NCI-H1436 (cell line): ENCODE measurements around the gene PBXIP1.

Source experiments
- DNase-seq: peaks from one replicate; lab custom pipeline; 2025; lab: John Stamatoyannopoulos, UW

The PBXIP1 gene

DNA sequence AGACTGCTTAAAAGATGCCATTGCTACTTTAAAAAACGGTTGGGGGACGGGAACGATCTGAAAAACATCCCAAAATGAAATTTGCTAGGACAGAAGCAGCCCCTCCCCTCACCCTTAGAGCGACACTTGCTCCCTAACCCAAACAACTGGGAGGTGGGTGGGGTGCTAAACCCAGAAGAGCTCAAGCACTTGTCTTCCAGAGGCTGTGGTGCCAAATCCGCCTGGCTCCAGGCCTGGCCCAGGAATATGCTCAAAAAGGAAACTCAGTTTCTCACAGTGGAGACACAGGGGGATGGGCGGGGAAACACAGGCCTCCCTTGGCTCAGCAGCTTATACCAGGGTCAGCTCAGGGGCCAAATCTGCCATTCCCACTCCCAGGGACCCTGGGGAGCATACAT is 644 bp upstream of the PBXIP1 start:
- DNase-seq: no peak

- DNase-seq: peak; percentile 58
These were observed 721 bp downstream of the PBXIP1 start for GRCh38 chr1:154955039-154955717.

DNA sequence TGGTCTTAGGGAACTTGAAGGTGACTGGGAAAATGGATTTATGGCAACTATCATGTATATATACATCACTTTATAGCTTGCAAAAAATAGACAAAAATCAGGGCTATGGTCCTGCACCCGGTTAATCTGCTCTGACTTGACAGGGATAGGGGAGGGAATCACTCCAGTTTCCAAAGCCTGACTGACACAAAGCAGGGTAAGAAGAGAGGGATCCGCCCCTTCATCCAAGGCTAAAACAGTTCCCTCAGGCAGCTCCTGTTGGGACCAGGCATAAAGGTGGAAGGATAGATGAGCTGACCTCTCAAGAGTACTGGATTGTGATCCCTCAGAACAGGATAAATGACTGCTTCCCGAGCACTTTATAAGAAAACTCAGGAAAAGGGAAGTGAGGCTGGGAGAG is 1.4 kb downstream of the PBXIP1 start:
- no peak for DNase-seq

- DNase-seq: no peak
These were observed 2.3 kb downstream of the PBXIP1 start for GRCh38 chr1:154953611-154954038.

DNA sequence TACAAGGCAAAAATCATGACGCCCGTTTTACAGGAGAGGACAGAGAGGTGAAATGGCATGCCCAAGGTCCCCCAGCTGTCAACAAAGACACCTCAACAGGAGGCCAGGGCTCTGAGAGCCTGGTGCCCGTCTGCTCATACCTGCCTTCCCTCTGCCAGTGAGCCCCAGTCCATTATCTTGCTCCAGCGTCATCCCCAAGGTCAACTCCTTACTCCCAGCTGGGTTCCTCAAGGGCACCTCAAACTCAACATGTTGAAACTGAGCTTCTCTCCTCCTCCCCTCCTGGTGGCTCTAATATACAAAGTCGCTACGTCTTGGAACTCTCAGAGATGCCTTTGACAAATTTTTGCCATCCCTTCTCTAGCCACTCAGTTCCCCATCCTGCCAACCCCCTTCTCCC is 3.2 kb downstream of the PBXIP1 start:
- DNase-seq: no peak

GRCh38 chr1:154951901-154952657 is 3.8 kb downstream of the PBXIP1 start:
- DNase-seq: no peak

- no peak for DNase-seq
These were observed 7.8 kb downstream of the PBXIP1 start for GRCh38 chr1:154948079-154948478.

GRCh38 chr1:154945962-154946850 is 9.7 kb downstream of the PBXIP1 start:
- DNase-seq: no peak

GRCh38 chr1:154945160-154945961 is 10.5 kb downstream of the PBXIP1 start:
- no peak for DNase-seq

GRCh38 chr1:154944401-154945159 is 11.3 kb downstream of the PBXIP1 start:
- no peak for DNase-seq

- DNase-seq: peak; percentile 46
These were observed 12.1 kb downstream of the PBXIP1 start for GRCh38 chr1:154943649-154944400.

DNA sequence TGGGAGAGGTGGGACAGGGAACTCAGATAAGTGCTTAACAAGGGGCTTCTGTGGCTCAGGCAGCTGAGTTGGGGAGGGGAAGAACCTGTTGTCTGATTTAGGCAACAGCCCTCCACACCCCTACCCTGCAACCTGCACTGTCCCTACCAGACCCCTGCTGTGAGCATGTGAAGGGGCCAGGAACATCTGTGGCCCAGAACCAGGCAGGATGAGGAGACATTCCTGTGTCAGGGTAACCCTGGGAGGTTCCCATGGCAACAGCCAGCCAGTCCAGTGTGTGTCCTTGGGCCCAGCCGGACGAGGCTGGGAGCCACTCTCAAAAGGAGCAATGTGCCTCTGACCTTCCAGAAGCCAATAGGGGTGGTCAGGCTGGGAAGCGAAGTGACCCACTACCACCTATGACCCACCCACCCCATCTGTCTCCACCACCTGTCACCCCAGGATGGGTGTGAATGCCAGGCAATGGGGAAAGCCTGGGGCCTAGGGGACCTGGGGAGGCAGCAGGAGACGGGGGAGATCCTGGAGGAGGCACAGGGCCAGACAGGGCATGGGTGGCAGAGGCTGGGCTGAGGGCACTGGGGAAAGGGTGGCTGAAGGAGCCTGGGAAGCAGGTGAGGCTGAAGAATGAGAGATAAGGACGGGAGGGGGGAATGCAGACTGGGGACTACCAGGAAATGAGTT is 14.4 kb downstream of the PBXIP1 start:
- no peak for DNase-seq

GRCh38 chr1:154940651-154941194 is 15.2 kb downstream of the PBXIP1 start:
- DNase-seq: no peak

- DNase-seq: no peak
These were observed 15.7 kb downstream of the PBXIP1 start for GRCh38 chr1:154940213-154940560.

DNA sequence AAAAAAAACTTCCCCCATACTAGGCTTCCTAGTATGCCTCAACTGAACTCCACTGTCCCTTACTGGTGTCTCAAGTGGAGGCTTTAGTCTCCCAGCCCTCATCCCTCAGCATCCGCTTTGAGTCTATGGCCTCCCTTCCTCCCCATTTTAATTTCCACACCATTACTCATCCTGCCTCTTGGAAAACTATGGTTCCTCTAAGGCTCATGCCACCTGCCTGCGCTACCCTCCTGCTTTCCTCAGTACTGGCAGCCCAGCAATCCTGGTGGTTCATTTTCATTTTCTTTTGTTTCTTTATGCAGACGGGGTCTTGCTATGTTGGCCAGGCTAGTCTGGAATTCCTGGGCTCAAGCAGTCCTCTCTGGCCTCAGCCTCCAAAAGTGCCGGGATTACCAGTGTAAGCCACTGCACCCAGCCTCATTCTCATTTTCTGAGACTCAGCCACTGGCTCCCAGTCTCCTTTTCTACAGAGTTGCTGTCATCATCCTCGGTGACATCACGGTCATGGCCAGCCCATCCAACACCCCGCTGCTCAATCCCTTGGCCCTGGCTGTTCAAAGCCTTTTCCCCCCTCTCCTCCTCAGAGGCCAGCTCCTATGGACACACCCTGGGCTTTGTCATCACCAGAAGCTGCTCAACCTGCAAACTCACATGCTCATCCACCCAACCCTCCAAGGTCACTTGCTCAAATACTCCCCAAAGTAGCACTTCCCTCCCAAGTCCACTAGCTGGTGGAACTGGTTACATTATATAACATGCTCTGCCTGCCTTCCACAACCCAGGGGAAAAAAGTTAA is 17.1 kb downstream of the PBXIP1 start:
- DNase-seq: no peak

DNA sequence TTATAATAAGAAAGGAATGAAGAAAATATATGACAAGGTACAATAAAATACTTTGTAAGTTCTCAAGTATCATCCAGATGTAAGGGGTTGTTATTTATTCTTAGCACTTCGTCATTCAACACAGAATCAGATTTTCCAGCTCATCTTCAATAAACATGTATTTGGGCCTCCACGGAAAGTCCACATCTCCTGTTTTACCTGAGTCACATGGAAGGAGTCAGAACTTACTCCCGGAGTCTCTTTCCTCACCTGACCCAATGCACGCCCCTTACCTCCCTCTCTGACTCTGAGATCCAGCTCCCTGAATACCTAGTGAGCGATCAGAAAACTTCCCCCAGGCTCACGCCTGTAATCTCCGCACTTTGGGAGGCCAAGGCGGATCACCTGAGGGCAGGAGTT is 17.9 kb downstream of the PBXIP1 start:
- DNase-seq: no peak

DNA sequence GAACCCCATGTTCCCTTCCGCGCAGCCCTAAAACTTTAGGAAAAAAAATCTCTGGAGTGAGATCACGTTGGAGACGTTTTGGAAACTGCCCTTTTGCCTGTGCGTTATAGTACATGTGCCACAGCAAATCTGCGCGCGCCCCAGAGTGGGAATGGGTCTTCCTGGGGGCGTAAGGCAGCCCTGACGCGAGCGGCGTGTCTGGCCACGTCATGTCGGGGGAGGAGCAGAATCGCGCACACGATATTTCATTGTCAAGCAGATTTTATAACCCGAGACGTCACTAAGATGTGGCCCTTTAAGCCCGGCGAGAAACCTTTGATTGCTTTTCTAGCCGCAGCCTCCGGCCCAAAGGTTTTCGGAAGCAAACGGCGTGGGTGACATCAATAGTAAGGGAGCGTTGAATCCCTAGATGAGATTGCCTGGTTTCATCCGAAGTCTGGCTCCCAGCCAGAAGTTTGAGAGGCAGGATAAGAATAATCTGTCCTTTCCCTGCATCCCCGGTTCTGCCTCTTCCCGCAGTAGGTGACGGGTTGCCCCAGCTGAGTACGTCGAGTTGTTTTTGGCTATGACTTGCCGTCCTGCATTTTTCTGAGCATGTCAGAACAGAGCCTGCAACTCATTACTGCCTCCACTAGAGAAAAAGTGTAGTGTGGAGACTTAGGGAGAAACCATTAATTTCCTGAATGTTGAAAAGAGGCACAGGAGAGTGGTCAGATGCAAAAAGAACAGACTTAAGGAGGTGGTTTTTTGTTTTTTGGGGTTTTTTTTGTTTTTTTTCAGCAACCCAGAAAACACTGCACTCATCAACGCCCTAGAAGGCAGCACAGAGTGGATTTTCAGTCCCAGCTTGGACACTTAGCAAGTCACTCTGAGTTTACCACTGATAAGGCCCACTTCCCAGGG is 18.6 kb downstream of the PBXIP1 start:
- DNase-seq: peak; percentile 89
